H1 (cell line): ENCODE measurements around the gene UBE2H. TPM values are rescaled to one million over a fixed set of nuclear protein-coding genes. Genes with fewer than 3 reads are reported as not detected.

Experiments used
- ATF2 ChIP-seq: IDR thresholded peaks from 2 replicates; pipeline ENCODE4 v1.6.1; 2012; ENCODE audit warnings: low read length, inconsistent platforms
- BCL11A ChIP-seq, 2 experiments: IDR thresholded peaks; one replicate each; pipeline ENCODE4 v1.6.1; 2011; ENCODE audit warnings: low read depth in 2 of 2, low read length in 2 of 2, mild to moderate bottlenecking in 2 of 2
- CHD1 ChIP-seq: IDR thresholded peaks from 2 replicates; pipeline ENCODE4 v1.6.1; 2012; ENCODE audit warnings: low read depth, low read length, improper control_type of control experiment
- CHD2 ChIP-seq: IDR thresholded peaks from 2 replicates; pipeline ENCODE4 v1.6.1; 2012; ENCODE audit warnings: low read length, improper control_type of control experiment
- CREB1 ChIP-seq: IDR thresholded peaks from 2 replicates; pipeline ENCODE4 v1.6.1; 2012; ENCODE audit warnings: inconsistent platforms
- CTBP2 ChIP-seq: IDR thresholded peaks from 2 replicates; pipeline ENCODE4 v1.7.0; 2011; ENCODE audit warnings: borderline replicate concordance, mild to moderate bottlenecking, moderate library complexity, mixed read lengths, low read length; ENCODE audit not compliant: insufficient read depth, insufficient read length
- JUN ChIP-seq: IDR thresholded peaks from 2 replicates; pipeline ENCODE4 v1.6.1; 2011; ENCODE audit warnings: low read depth, mild to moderate bottlenecking, improper control_type of control experiment, low read length
- KDM4A ChIP-seq: IDR thresholded peaks from one replicate; pipeline ENCODE4 v1.7.1; 2012; ENCODE audit warnings: low read depth, mild to moderate bottlenecking, moderate library complexity, low read length, inconsistent platforms; ENCODE audit not compliant: severe bottlenecking
- MAFK ChIP-seq: IDR thresholded peaks from 2 replicates; pipeline ENCODE4 v1.6.1; 2012; ENCODE audit warnings: low read depth, mild to moderate bottlenecking, improper control_type of control experiment, low read length
- POLR2A ChIP-seq, 2 experiments: IDR thresholded peaks; 1 replicate in 1 of 2; 2 replicates in 1 of 2; pipeline ENCODE4 v1.6.1; 2011; ENCODE audit warnings: low read depth in 2 of 2, low read length in 2 of 2, mild to moderate bottlenecking in 2 of 2; ENCODE audit errors: control extremely low read depth in 1 of 2
- POLR2AphosphoS5 ChIP-seq: IDR thresholded peaks from 2 replicates; pipeline ENCODE4 v1.6.1; 2011; ENCODE audit warnings: low read depth, low read length
- RAD21 ChIP-seq, 2 experiments: IDR thresholded peaks in 1 of 2; conservative IDR thresholded peaks in 1 of 2; 2 replicates each; pipeline ENCODE4 v1.6.1; 2011; ENCODE audit warnings: low read depth in 2 of 2, low read length in 2 of 2, improper control_type of control experiment in 1 of 2, inconsistent platforms in 1 of 2, mild to moderate bottlenecking in 1 of 2, moderate library complexity in 1 of 2
- RBBP5 ChIP-seq: IDR thresholded peaks from 2 replicates; pipeline ENCODE4 v1.7.1; 2012; ENCODE audit warnings: low read depth, mild to moderate bottlenecking, inconsistent platforms, low read length, moderate library complexity, borderline replicate concordance
- SAP30 ChIP-seq: fragments of 300-600 bp; sonication (generic); IDR thresholded peaks from 2 replicates; pipeline ENCODE4 v1.7.1; 2012; ENCODE audit warnings: low read length, moderate library complexity, mild to moderate bottlenecking, inconsistent platforms; ENCODE audit not compliant: insufficient read depth, insufficient replicate concordance
- SP1 ChIP-seq: IDR thresholded peaks from 2 replicates; pipeline ENCODE4 v1.6.1; 2011; ENCODE audit warnings: low read depth, low read length
- SP2 ChIP-seq: IDR thresholded peaks from 2 replicates; pipeline ENCODE4 v1.6.1; 2012; ENCODE audit warnings: mild to moderate bottlenecking, low read length, inconsistent platforms
- SP4 ChIP-seq: IDR thresholded peaks from 2 replicates; pipeline ENCODE4 v1.6.1; 2012; ENCODE audit warnings: low read length, inconsistent platforms
- SRF ChIP-seq: IDR thresholded peaks from 2 replicates; pipeline ENCODE4 v1.6.1; 2011; ENCODE audit warnings: mild to moderate bottlenecking, low read depth, low read length, moderate library complexity
- TBP ChIP-seq: IDR thresholded peaks from 2 replicates; pipeline ENCODE4 v1.6.1; 2011; ENCODE audit warnings: low read depth, low read length, improper control_type of control experiment
- TCF12 ChIP-seq: IDR thresholded peaks from 2 replicates; pipeline ENCODE4 v1.6.1; 2011; ENCODE audit warnings: low read depth, mild to moderate bottlenecking, low read length
- TEAD4 ChIP-seq: IDR thresholded peaks from 2 replicates; pipeline ENCODE4 v1.6.1; 2012; ENCODE audit warnings: low read depth, low read length, inconsistent platforms, mixed read lengths
- USF2 ChIP-seq: IDR thresholded peaks from 2 replicates; pipeline ENCODE4 v1.6.1; 2011; ENCODE audit warnings: low read length, improper control_type of control experiment
- polyA plus RNA-seq, 7 experiments: library from polyadenylated mRNA; depleted of rRNA in 3 of 7; stranded (reverse) in 5 of 7; unstranded in 2 of 7; fragments of >200 nt in 5 of 7; fragments of 200-250 nt in 2 of 7; gene quantifications; 1 replicate in 5 of 7; 2 replicates in 1 of 7; 4 replicates in 1 of 7; pipeline versions ENCODE4 v1.2.1 to v1.2.3, GENCODE V29; 2011 to 2013; ENCODE audit warnings: missing spikeins in 2 of 7, mixed read lengths in 2 of 7
- total RNA-seq: library from RNA; stranded (reverse); fragmentation: NEBNext Ultra II Directional; extraction: Animal tissue kit (Norgen Biotek cat#: 25700); gene quantifications from 2 replicates; pipeline ENCODE4 v1.2.1, GENCODE V29; 2021

Gene UBE2H
- total and polyA plus RNA-seq, 2 of the 8 experiments (the other 6 are each of a cell fraction or from before 2014, with no cell fraction given) = 30.6 to 62.2 TPM

GRCh38 chr7:129825209-129825970 lies 127.4 kb downstream of the UBE2H start (continued):
- TF ChIP-seq RAD21 (IDR thresholded peaks at IDR 0.05 in 1 of 2, conservative IDR thresholded peaks at IDR 0.05 in 1 of 2; ENCODE audit: low read depth in 2 of 2, low read length in 2 of 2) = peak; percentile 70 to 75
- peak; percentile 42 to 60; a peak in 1 of 3 replicates for TF ChIP-seq POLR2A (IDR thresholded peaks at IDR 0.05; ENCODE audit: control extremely low read depth in 1 of 2, low read depth in 2 of 2, low read length in 2 of 2)
- TF ChIP-seq JUN = no peak
- no peak for TF ChIP-seq CHD1
- no peak for TF ChIP-seq TBP
- TF ChIP-seq TCF12 = no peak
- no peak for TF ChIP-seq USF2
- TF ChIP-seq SAP30 = peak; percentile 29
- no peak for TF ChIP-seq SP4
- TF ChIP-seq RBBP5 = peak; percentile 93
- TF ChIP-seq MAFK = no peak
- TF ChIP-seq POLR2AphosphoS5 = 0 out of 2 replicates have a peak, but pooled peaks have one; percentile 16
- TF ChIP-seq CTBP2 = peak; percentile 79
- TF ChIP-seq BCL11A (IDR thresholded peaks at IDR 0.05; ENCODE audit: low read depth in 2 of 2, low read length in 2 of 2) = no peak
- TF ChIP-seq TEAD4 = no peak
- peak; percentile 94 for TF ChIP-seq KDM4A
- TF ChIP-seq SRF = no peak
- no peak for TF ChIP-seq ATF2
- peak; percentile 32; the same call in 1 of the 2 replicates for TF ChIP-seq CREB1
- TF ChIP-seq SP1 = no peak
- TF ChIP-seq SP2 = no peak
- TF ChIP-seq CHD2 = no peak
